ENCODE results near the gene ANGPTL7.

Gene ANGPTL7

DNA sequence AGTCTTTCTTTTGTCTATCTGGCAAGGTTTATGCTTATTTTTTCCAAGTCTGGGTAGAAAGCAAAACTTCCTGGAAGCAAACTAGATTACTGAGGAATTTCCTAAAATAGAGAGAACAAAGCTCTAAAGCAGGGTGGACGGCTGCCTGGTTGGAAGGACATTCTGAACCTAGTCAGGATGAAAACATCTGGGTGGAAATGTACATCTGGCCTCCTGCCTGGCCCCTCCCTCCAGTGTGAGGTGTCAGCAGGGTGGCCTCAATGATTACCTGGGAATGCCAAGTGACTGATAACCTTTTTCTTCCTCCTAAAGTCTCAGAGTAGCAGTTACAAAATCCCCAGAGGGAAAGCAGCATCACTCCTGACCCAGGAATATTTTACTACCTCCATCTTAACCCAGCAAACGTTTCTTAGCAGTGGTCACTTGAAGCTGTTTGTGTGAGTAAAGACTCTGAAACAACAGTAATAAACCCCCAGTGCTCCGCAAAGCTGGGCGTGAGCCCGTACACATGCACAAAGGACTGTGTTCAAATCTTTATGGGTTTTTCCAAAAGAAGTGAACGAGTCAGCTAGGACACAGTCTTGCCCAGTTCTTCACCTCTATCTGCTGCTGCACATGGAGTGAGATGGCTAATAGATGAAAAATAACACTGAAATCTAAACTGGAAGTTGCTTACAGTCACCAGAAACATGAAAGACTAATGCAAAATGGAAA lies 18.9 kb downstream of the ANGPTL7 start:
- no peak for DNase-seq

DNA sequence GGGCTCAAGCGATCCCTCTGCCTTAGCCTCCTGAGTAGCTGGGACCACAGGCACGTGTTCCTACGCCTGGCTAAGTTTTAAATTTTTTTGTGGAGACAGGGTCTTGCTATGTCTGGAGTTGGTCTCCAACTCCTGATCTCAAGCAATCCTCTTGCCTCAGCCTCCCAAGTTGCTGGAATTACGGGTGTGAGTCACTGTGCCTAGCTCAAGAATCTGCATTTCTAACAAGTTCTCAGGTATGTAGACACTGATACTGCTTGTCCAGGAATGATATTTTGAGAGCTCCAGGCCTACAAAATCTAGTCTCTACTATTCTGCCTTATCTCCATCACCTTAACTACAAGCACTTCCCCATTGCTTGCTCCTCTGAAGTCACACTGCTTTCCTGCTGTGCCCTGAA lies 22.3 kb downstream of the ANGPTL7 start:
- DNase-seq, result no peak

DNA sequence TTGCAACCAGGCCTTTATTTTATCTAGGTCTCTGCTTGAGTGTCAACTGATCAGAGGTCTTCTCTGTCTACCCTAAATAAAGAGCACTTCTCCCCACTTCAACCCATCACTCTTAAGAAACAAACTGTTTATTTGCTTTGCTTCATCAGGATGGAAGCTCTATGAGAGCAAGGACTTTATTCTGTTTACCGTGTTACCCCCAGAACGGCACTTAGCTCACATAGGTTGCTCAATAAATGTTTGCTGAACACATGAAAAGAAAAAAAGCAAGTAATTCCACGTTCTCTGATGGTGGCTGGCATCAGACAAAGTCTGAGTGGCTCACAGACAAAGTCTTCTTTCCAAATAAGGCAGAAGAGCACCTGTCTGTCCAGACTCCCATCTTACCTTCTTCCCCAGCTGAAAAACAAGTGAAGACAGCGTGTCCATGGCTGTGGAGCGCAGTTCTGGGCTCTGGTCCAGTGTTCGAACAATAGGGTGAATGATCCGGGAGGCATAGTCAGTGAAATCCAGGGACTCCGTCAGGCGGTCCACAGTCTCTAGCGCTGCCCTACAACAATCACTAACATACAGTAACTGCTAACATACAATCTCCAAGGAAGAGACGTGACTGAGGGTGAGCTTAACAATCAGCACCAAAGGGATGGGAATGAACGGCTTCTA lies 22.9 kb downstream of the ANGPTL7 start:
- DNase-seq, result no peak

DNA sequence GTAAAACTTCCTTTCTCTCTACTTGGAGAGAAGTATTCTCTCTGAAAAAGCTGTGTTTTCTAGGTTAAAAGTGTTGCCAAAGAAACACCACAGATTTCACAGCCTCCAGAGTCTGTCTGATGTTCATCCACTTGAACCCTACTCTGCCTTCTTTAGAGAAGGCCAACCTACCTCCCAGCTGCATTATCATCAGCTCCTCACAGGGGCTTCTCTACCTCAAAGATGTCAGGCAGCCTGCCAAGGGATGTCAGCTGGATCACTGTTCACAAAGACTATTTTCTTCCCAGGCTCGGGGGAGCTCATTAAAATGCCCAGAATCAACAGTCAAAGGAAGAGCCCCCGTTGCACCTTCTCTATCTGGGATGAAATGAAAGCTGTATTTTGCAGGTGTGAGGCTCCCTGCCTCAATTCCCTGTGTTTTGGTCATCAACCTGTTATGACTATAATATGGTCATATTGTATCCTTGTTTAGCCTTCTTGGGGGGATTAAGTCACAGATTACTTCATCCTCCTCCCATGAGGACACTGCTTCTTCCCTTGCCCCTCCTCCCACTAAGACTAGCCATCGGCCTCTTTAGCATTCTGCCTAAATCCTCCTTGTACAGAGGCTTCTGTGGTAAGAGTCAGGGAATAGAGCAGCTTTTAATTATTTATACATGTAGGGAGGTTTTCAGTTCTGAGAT lies 25.7 kb downstream of the ANGPTL7 start:
- DNase-seq, result peak; percentile 45

DNA sequence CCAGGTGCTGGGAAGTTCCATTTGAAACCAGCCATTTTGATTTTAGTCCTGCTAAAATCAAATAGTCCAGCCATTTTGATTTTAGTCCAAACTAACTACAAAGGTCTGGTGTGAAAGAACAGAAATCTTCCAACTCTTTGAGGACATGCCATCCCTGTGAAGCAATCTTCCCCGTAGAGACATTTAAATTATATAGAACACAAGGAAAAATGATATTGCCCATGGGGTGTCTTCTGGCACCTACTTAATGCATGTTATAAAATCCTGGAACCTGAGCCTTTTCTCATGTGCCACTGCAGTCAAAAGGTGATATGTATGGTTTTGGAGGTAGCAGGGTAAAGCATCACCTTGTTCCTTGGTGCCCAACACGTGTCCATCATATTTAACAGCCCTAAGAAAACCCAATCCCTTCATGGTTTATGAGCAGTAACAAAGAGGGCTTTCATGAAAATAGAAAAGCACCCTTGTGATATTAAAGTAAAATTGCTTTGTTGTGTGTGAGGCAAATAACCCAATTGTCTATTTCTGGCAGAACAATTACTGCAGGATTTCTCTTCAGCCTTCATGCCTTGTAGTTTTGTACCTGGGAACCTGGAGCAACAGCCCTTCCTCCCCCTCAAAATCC lies 26.3 kb downstream of the ANGPTL7 start:
- DNase-seq, result no peak

DNA sequence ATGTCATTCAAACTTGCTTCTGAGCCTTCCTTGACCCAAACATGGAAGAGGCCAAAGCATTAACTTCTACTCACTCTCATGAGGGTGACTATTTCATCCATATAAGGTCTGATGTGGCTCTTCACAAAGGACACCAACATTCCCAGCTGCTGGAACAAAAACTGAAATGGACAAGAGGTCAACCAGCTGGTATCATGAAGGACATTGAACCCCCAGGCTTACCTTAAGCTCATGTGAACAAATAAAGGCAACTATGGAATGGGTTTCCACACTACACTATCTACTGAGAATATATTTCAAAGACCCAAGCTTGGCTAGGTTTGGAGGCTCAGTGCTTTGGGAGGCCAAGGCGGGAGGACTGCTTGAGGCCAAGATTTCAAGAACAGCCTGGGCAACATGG lies 26.9 kb downstream of the ANGPTL7 start:
- no peak for DNase-seq

DNA sequence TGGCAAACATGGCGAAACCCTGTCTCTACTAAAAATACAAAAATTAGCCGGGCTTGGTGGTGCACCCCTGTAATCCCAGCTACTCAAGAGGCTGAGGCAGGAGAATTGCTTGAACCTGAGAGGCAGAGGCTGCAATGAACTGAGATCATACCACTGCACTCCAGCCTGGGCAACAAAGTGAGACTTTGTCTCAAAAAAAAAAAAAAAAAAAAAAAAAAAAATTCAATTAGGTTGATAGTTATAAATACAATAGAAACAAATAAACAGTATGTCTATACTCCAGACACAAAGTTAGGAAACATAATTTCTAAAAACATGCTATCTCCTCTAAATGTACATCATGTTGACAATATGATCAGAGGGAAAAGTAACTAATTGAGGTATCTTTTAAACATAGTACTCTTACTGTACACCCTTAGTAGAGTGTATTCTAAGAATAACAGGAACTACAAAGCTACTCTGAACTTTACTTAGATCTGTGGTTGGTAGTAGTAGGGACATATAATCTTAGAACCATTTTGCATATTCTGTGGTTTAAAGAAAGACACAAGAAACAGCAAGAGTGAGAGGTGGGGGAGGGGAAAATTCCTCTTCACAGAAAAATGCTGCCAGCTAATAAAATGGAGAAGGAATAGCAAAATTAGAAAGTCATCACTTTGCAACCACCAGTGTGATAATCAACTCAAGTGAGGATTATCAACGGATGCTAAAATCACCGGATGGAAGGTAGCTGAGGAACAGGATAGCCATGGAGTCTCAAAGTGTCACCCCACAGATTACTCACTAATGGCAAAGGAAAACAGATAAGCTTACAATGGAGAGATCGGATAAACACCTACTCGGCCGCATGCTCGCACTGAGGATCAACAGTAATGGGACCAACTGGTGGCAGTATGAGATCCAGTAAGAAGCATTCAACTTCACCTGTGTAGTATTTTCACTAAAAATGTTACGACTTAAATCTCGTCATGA lies 38.2 kb downstream of the ANGPTL7 start:
- DNase-seq, result no peak

DNA sequence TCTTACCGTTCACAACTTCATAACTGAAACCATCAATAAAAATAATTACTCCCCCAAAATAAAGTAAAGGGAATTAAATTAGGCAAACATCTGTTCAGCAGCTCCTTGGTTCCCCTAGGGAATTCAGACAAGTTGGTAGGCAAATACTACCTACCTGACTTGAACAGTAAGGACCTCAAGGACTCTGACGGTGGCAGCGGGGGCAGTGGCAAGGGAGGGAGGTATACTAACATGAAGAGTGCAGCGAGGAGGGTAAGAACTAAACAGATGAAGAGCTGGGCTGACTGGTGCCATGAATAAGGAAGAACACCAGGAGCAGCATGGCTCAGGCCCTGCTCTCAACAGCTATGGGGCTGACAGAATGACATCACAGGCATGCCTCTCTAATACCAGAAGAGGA lies 40.0 kb downstream of the ANGPTL7 start:
- no peak for DNase-seq

DNA sequence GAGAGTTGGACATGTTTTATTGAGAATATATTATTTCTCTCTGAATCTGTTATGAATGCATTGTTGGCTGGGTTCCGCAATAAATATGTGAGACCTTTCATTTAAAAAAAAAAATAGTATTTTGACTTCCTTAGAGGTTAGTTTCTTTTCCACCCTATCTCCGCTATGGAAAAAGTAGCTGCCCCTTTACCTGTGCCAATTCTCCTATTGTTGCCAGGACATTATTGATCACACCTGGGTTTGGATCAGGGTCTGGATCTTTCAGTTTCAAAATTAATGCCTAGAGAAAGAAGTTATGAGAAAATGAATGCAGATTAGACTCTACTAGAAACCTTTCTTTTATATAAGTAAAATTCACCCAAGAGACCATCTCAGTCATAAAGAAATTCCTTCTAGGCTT lies 44.1 kb downstream of the ANGPTL7 start:
- no peak for DNase-seq

DNA sequence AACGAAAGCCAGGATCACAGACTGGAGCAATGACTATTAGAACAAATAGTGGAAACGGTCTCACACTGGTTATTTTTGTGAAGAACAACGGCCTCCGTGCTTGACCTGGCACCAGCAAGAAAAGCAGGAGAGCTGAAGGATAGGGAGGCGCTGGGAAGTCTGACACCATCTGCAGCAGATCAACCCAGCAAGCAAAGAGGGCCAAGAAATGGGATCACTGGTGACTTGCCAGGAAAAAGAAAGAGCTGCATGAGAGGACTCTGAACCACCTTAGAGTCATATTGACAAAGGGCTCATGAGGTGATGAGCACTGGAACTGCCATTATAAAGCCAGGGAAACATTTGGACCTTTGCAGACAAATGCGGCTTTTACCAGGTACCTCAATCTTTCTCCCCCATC lies 48.2 kb downstream of the ANGPTL7 start:
- no peak for DNase-seq

DNA sequence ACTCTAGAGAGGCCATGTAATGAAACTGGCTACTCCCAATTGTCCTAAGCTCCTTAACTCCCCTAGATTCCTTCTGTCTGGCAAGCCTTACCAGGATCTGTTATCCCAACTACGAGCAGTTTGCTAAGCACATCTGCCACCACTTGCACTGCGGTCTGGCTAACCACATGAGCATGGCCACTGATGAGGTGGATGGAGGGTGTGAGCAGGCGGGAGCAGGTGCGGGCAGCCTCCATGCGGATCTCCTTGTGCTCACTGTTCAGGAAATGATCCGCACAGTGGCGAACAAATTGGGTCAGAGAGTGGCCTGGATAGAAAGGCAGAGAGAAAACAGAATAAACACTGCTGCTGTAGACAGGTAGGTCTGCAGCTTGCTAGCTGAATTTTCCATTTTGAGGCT lies 49.2 kb downstream of the ANGPTL7 start:
- DNase-seq, result no peak

DNA sequence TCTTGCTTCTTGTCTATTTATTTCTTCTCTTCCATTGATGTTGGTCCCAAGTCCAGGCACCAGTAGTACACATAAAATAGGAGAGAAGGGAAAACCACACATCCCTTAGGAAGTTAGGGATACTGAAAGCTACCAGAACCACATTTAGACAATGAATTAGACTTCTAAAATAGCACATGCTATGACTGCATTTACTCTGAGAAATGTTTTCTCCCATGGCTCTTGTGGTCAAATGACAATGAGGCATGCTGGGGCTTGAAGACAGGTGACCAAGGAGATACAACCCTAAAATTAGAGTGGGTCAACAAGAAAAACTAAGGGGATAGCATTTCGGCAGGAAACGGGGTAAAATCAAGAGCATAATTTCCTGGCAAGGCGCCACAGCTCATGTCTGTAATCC lies 56.1 kb downstream of the ANGPTL7 start:
- DNase-seq, result no peak

Data from right forelimb (tissue), 1 donor.